GM21786 (cell line): Measurements from ENCODE around the gene TMEM50B.
"Not testable (repeated sequence)": the region's sequence is repeated elsewhere in the genome, so short reads cannot be mapped to it uniquely, and the experiment has no call there.

Source experiments
- ATAC-seq: cut with Tn5 transposase; IDR thresholded peaks from one replicate; pipeline ENCODE4 v1.9.1; 2021; ENCODE audit not compliant: unreplicated experiment

Gene TMEM50B

GRCh38 chr21:33479679-33480480 is at the start of gene TMEM50B:
Gene TMEM50B, minus strand, starts transcription at chr21:33479974. Its CDS starts 11,089 bp downstream, at chr21:33468885.
- peak; percentile 87 for ATAC-seq

DNA sequence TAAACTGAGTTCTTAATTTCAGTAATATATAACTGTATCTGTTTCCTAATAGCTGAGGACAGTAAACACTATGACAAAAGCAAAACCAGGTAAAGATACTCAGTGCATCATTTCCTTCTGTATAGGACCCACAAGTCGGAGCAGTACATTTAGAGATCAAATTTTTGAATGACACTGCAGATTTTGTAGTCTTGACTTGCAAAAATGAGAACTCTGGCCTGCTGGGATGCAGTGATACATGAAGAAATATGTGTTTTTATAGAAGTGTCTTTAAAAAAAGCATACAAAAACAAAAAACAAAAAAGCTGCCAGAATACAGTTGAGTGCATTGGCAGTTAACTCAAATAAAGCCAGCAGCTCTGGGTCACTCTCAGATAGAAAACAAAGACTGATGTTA is 43.2 kb upstream of the TMEM50B start:
- no peak for ATAC-seq

- ATAC-seq, result no peak
Measured at GRCh38 chr21:33522297-33522952, 42.7 kb upstream of the TMEM50B start.

DNA sequence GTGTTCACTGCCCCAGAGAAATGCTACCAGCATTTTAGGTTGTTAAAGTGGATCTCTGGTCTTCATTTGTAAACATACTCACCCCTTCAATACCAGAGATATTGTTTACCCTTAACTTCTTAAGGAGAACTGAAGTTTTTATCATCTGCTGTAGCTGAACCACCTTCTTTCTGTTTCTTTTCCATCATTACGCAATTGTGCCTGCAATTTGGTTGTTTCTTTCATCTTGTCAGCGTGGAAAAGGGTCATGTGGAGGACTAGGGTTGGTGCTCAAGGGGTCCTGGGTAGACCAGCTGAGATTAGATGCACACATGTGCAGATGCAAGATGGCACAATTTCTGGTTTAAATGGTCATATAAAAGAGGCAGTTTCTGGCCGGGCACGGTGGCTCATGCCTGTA is 39.1 kb upstream of the TMEM50B start:
- ATAC-seq, result no peak

- ATAC-seq, result no peak
Measured at GRCh38 chr21:33514229-33514628, 34.5 kb upstream of the TMEM50B start.

DNA sequence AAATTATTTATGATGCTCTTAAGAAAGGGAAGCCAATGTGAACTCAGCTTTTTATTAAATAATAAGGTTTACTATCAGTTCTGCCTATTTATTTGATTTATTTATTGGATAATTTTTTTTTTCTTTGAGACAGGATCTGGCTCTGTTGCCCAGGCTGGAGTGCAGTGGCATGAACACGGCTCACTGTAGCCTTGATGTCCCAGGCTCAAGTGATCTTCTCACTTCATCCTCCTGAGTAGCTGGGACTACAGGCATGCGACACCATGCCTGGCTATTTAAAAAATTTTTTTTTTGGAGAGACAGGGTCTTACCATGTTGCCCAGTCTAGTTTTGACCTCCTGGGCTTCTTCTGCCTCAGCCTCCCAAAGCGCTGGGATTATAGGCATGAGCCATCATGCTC is 32.7 kb upstream of the TMEM50B start:
- ATAC-seq, result no peak

DNA sequence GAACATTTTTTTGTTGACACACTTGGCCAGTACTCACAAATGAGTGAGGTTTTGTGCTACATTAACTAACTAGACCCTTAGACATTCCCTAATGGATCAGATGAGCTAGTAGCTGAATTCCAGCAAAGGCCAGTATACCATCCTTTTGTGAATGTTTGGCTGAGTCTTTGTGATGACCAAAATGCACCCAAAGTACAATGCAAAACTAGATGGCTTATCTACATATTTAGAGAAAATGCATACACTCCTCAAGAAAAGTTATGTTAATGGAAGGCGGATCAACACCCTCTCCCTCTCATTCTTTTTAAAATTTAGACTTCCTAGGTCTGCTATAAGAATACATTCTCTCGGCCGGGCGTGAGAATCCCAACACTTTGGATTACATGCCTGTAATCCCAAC is 31.9 kb upstream of the TMEM50B start:
- no peak for ATAC-seq

DNA sequence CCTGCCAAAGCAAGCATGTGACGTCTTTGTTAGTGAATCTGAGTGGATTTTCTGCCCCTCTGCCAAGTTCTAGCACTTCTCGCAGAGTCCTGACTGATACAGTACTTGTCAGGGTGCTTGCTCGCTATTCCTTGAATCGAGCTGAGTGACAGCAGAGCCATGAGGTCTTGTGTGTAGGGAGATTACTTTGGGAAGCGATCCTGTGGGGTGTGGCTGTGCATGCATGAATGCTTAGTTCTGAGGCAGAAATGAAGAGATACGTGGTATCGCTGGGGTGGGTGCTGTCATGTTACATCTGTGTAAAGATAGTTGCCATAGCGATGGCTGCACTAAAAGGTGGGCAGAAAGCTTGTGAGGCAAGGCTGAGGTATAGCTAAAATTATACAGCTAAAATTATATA is 31.1 kb upstream of the TMEM50B start:
- no peak for ATAC-seq

DNA sequence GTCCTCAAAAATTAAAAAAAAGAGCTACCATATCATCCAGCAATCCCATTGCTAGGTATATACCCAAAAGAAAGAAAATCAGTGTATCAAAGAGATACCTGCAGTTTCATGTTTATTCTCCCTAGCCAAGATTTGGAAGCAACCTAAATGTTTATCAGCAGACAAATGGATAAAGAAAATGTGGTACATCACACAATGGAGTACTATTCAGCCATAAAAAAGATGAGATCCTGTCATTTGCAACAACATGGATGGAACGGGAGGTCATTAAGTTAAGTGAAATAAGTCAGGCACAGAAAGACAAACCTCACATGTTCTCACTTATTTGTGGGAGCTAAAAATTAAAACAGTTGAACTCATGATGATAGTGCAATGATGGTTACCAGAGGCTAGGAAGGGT is 27.2 kb upstream of the TMEM50B start:
- not testable (repeated sequence) for ATAC-seq

DNA sequence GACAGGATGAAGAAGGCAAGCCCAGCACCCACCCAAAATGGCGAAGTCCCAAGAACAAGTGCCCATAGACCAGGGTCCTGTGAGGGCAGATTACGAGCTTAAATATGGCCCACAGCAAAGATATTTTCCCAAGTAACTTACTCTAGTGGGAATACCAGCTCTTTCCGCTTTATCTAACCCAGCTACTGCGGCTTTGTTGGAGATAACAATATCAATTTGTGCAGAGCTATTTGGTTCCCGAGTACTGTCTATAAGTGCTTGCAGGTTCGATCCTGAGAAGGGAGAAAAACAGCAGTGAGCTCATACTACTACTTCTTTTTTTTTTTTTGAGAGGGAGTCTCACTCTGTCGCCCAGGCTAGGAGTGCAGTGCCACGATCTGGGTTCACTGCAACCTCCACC is 26.1 kb upstream of the TMEM50B start:
- no peak for ATAC-seq

DNA sequence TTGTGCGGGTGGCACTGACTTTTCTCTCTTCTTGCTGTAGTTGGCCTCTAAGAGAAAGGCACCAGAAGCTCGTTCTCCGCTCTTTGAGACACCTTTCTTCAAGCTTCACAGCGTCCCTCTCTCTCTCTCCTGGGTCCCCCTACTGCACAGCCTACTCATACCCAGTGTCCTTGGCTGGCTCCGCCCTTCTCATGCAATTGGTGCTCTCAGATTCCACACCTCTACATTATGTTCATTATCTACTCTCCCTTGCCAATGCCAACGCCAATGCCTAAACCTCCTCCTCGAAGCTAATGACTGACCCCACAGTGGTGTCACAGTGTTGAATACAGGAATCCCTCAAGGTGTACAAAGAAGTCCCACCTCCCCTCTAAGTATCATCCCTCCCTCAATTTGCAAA is 16.6 kb upstream of the TMEM50B start:
- no peak for ATAC-seq

DNA sequence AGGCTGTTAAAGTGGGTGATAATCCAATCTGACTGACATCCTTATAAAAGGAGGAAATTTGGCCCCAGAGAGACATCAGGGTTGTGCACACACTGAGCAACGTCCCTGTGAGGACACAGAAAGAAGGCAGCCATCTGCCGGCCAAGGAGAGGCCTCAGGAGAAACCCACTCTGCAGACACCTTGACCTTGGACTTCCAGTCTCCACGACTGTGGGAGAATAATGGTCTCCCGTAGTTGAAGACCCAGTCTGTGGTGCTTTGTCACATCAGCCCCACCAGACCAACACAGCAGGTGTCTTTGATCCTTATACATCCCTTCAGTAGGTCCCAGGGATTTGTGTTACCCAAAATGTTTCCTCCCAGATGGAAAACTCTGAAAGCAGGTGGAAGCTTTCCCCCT is 16.0 kb upstream of the TMEM50B start:
- no peak for ATAC-seq

DNA sequence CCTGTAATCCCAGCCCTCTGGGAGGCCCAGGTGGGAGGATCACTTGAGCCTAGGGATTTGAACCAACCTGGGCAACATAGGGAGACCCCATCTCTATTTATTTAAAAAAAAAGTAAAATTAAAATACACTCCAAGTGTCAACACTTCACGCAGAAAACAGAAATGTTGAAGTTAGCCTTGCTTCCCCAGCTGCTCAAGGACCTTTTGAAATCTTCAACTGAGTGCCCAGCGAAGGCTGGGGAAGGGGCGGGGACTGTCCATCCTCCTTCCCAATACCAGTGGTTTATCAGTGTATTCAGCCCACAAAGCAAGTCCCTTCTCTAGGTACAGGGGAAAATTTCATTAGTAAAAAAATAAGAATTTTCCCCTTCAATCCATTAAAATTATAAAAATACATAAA is 14.0 kb upstream of the TMEM50B start:
- ATAC-seq, result no peak

- no peak for ATAC-seq
Measured at GRCh38 chr21:33492571-33492970, 12.8 kb upstream of the TMEM50B start.

DNA sequence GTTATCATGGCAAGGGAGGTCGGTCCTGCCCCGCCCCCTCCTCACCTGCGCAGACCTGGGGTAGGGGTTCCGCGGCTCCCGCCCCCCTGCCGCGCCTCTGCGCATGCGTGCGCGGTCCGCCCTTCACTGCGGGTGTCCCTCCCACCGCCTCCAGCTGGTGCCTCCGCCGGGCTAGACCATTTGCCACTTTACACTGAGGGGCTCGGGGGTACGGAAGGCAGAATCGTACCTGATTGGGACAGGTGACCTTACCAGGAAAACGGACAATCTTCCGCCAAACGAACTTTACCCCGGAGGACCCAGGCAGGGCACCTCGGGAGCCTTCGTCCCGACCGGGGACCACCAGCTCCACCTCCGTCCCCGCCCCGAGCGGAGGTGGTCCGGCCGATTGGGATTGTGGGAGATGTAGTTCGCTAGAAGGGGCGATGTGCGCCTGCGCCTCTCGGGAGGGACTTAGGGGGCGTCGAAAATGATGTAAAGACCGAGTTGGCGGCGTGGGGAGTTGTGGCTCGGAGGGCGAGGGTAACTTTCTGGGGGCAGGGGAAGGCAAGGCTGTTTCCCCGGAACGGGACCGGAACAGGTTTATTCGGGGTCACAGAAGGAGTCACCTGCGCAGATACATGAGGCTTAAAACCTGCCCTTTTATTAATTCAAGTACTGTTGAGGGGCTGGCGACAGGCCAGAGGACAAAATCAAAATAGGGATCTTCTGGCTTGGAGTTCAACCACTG is 11.8 kb upstream of the TMEM50B start, which contains the start of gene DNAJC28:
Gene DNAJC28, minus strand, starts transcription at position 344 of the 730 bp plus-strand sequence. CDS start 2,323 bp downstream, outside the sequence.
- peak; percentile 98 for ATAC-seq

- no peak for ATAC-seq
Measured at GRCh38 chr21:33490991-33491372, 11.2 kb upstream of the TMEM50B start.

GRCh38 chr21:33488936-33489335 is 9.2 kb upstream of the TMEM50B start:
- ATAC-seq, result no peak

DNA sequence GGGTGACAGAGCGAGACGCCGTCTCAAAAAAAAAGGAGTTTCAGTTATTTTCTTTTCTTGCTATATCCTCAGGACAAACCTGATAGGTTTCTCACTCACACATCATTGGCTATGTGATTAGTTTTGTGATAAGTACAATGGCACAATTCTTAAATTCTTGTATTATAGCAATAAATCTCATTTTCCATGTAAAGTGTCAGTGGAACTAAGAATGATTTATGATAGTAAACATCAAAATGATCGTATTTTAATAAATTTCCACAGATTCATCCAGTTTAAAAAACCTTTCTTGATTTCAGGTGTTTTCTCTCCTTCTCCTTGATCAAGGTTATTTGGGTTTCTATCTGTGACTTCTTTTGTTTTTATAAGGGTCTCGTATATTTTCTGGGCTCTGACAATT is 8.2 kb upstream of the TMEM50B start:
- no peak for ATAC-seq

- no peak for ATAC-seq
Measured at GRCh38 chr21:33481314-33481943, 1.7 kb upstream of the TMEM50B start.

DNA sequence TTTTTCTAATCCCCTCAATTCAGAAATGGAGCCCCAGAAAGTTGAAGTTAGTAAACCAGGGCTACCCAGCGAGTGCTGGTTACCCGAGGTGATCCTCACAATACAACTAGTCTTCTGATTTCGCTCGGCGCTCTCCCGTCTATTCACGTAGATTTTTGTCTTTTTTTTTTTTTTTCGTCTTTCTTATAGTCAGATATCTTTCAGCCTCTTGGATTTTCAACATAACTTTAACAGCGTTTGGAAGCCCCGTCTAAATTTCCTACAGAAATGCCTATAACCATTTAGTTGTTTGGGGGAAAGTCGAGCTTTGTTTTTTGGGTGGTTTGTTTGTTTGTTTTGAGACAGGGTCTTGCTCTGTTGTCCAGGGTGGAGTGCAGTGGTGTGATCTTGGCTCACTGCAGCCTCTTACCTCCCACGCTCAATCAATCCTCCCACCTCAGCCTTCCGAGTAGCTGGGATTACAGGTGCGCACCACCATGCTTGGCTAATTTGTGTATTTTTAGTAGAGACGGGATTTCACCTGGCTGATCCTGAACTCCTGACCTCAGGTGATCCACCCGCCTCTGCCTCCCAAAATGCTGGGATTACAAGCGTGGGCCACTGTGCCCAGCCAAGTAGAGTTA is 818 bp upstream of the TMEM50B start:
- ATAC-seq, result no peak
